ENCODE results near the gene VWA8.
"Not testable (repeated sequence)": the region's sequence is repeated elsewhere in the genome, so short reads cannot be mapped to it uniquely, and the experiment has no call there.

VWA8 gene

GRCh38 chr13:41647699-41648313 is 313.1 kb downstream of the VWA8 start:
- DNase-seq (ENCODE audit: low read depth): peak; percentile 73

DNA sequence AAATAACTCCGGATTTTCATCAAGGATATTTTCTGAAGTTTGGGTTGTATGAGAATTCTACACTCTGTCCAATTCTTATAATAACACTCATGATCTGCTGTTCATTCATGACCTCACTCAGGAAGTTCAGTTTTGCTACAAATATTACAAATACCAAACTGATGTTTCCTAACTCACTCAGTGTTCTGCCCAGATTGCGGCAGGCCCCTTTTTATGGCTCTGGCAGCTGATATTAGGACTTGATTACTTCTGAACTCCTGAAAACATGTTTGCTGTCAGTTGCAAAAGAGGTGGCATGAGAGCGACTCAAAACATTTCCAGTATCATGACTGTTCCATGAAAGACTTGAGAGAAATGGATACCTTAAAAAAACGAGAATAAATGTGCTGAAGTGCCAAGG is 315.6 kb downstream of the VWA8 start:
- DNase-seq (ENCODE audit: low read depth): peak; percentile 95

- no peak for DNase-seq (ENCODE audit: low read depth)
These were observed 316.2 kb downstream of the VWA8 start for GRCh38 chr13:41644742-41645141.

- DNase-seq (ENCODE audit: low read depth): no peak
These were observed 317.4 kb downstream of the VWA8 start for GRCh38 chr13:41643507-41643906.

DNA sequence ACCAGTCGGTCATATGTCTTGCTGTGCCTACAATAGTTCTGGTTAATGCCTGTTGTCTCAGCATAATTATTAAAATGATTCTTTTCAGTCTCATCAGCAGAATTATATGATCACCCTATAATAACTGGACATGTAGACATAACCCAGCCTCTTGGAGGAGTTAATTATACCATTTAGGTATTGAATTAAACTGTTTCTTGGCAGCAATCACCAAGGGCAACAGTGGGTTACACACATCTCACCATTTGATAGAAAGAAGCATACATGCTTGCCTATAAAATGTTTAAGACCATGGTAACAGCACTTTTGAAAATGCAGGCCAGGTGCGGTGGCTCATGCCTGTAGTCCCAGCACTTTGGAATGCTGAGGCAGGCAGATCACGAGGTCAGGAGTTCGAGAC is 318.9 kb downstream of the VWA8 start:
- no peak for DNase-seq (ENCODE audit: low read depth)

- DNase-seq (ENCODE audit: low read depth): no peak
These were observed 319.5 kb downstream of the VWA8 start for GRCh38 chr13:41641429-41641828.

- DNase-seq (ENCODE audit: low read depth): no peak
These were observed 320.7 kb downstream of the VWA8 start for GRCh38 chr13:41639955-41640780.

- no peak for DNase-seq (ENCODE audit: low read depth)
These were observed 321.5 kb downstream of the VWA8 start for GRCh38 chr13:41639237-41639904.

DNA sequence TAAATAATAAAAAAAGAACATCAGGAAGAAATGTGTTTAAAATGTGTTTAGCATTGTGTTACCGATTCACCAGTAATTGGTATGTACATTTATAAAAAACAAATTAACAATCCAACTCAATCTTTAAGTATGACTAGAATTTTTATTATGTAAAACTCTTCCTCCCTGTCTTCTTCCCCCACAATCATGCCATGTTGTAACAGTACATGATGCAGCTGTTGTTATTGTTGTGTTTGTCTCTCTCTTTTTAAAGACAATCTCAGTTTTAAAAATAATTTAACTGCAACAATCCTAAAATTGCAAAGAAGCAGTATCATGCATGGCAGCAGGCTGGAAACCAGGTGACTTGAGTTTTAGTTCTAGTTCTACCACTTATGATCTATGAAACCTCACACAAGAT is 323.3 kb downstream of the VWA8 start:
- no peak for DNase-seq (ENCODE audit: low read depth)

- not testable (repeated sequence) for DNase-seq (ENCODE audit: low read depth)
These were observed 323.9 kb downstream of the VWA8 start for GRCh38 chr13:41637032-41637431.

DNA sequence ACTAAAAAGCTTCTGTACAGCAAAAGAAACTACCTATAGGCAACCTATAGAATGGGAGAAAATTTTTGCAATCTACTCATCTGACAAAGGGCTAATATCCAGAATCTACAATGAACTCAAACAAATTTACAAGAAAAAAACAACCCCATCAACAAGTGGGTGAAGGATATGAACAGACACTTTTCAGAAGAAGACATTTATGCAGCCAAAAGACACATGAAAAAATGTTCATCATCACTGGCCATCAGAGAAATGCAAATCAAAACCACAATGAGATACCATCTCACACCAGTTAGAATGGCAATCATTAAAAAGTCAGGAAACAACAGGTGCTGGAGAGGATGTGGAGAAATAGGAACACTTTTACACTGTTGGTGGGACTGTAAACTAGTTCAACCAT is 324.3 kb downstream of the VWA8 start:
- not testable (repeated sequence) for DNase-seq (ENCODE audit: low read depth)

DNA sequence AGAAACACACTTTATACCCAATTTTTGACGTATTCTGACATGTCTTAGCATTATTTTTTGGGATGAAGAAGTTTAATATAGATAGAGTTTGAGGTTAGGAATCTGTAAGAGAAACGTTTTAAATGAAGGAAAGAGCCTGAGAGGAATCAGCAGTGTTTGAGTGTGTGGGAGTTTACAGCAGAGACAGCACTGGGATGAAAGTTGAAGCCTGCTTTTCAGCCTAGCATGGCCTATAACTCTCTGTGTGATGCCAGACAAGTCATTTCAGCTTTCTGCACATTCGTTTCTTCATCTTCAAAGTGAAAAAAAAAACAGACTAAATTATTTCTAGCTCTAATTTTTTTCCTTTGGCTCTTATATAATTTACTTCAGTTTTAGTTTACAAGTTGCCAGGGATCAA is 326.5 kb downstream of the VWA8 start:
- no peak for DNase-seq (ENCODE audit: low read depth)

GRCh38 chr13:41633776-41634175 is 327.1 kb downstream of the VWA8 start:
- DNase-seq (ENCODE audit: low read depth): no peak

- no peak for DNase-seq (ENCODE audit: low read depth)
These were observed 329.5 kb downstream of the VWA8 start for GRCh38 chr13:41631296-41631965.

DNA sequence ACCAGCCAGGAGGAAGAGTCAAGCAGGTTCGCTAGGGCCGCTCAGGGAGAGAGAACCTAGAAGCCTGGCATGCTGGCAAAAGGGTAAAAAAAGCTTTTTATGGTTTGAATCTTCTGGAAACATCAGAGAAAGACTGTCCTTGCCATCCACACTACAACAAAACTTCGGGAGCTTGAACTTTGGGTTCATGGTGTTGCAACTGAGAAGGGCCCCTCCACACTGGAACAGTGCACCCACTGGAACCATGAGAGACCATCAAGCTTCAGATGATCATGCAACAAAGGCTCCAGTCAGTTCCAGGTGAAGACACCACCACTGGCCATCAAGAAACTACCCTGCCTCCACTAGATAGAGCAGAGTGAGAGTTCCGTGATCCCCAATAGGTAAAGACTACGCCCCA is 333.5 kb downstream of the VWA8 start:
- DNase-seq (ENCODE audit: low read depth): no peak

DNA sequence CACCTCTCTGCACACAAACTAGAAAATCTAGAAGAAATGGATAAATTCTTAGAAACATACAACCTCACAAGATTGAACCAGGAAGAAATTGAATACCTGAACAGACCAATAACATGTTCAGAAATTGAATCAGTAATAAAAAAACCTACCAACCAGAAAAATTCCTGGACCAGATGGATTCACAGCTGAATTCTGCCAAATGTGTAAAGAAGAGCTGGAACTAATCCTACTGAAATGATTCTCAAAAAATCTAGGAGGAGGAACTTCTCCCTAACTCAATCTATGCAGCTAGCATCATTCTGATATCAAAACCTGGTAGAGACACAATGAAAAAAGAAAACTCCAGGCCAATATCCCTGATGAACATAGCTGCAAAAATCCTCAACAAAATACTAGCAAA is 336.9 kb downstream of the VWA8 start:
- no peak for DNase-seq (ENCODE audit: low read depth)

GRCh38 chr13:41622432-41623429 is 338.2 kb downstream of the VWA8 start:
- DNase-seq (ENCODE audit: low read depth): peak; percentile 68

GRCh38 chr13:41621716-41622431 is 339.0 kb downstream of the VWA8 start:
- DNase-seq (ENCODE audit: low read depth): peak; percentile 66

DNA sequence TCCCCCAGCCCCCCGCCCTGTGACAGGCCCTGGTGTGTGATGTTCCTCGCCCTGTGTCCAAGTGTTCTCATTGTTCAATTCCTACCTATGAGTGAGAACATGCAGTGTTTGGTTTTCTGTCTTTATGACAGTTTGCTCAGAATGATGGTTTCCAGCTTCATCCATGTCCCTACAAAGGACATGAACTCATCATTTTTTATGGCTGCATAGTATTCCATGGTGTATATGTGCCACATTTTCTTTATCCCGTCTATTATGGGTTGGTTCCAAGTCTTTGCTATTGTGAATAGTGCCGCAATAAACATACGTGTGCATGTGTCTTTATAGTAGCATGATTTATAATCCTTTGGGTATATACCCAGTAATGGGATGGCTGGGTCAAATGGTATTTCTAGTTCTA is 343.3 kb downstream of the VWA8 start:
- DNase-seq (ENCODE audit: low read depth): not testable (repeated sequence)

DNA sequence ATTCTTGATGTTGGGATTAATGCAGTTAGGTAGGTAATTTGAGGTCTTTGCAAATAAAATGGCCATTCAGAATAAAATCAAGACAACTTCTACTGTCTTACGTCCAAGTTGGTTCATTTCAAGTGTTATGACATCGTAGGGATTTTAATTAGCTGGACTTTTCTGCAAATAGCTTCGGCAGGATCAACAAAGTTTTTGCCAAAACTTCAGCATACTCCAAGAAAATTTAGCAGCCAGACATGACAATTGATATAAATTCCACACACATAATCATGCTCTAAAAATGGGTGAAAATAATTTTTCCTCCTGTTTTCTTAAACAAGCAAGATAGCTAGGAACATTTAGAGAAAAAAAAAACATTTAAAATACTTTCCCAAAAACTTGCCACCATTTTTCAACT is 344.8 kb downstream of the VWA8 start:
- no peak for DNase-seq (ENCODE audit: low read depth)

DNA sequence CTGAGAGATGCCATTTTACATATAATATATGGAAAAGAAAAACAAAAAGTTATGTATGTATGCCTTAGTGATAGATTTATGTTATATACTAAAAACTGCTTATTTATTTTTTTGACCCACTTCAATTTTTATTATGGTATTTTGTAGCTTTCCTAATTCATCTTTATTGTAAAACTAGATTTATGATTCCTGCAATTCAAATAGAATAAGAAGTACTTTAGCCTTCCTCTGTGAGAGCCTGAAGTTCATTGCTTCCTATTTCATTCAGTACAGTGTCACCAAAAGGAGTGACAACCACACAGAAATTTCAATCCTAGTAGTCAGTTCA is 345.4 kb downstream of the VWA8 start:
- no peak for DNase-seq (ENCODE audit: low read depth)
